GM21529 (cell line): ENCODE data around the gene SPTBN5.
A peak's percentile ranks its signal among the peaks of the same experiment; 100 is the strongest.
"Not testable (repeated sequence)": the region's sequence is repeated elsewhere in the genome, so short reads cannot be mapped to it uniquely, and the experiment has no call there.

Experiments used
- ATAC-seq: cut with Tn5 transposase; IDR thresholded peaks from one replicate; pipeline ENCODE4 v1.9.1; 2021; ENCODE audit not compliant: unreplicated experiment

Gene SPTBN5

GRCh38 chr15:41849204-41849603, 44.6 kb downstream of the SPTBN5 start:
- ATAC-seq = no peak

- no peak for ATAC-seq
These were observed 45.2 kb downstream of the SPTBN5 start for GRCh38 chr15:41848631-41849030.

DNA sequence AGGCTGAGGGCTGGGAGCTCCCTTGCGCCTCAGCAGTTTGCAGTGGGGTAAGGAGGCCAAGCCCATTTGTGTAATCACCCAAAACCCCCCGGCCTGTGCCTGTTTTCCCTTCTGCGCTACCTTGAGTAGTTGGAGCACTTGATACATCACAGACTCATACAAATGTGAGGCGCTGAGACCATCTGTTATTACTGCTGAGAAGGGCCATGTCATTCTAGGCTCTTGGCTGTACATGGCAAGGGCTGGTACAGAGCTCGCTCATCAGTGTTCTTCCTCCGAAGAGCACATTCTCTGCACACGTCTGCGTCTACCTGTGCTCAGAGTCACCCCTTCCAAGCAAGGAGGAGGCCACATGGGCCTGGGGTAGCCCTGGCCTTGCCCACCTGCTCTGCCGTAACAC, 45.9 kb downstream of the SPTBN5 start:
- ATAC-seq = no peak

DNA sequence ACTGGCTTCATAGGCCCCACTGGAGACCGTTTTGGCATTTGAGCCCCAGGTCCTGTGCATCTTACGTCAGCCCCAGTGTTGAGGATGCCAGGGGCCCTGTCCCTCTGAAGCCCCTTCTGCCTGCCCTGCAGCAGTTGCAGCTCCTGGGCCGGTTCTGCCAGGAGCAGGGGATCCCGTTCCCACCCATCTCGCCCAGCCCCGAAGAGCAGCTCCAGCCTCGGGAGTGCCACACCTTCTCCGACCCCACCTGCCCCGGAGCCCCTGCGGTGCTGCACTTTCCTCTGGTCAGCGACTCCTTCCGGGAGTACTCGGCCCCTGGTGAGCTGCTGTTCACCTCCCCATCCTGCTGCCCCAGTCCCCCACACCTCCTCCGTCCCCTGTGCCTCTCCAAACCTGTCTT, 46.6 kb downstream of the SPTBN5 start:
- ATAC-seq = no peak

- no peak for ATAC-seq
These were observed 49.0 kb downstream of the SPTBN5 start for GRCh38 chr15:41844814-41845213.

DNA sequence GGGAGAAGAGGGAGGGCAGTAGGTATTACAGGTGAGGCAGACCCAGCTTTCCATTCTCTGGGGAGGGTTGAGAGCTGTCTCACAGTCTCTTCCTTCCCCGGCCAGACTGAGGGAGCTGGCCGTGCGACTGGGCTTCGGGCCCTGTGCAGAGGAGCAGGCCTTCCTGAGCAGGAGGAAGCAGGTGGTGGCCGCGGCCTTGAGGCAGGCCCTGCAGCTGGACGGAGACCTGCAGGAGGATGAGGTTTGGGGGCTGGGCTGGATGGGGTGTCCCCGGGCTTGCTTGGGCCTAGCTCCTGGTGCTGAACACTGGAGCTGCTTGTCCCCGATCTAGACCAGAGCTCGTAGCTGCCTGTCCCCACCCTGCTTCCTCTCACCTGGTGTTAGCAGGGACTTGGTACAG, 50.3 kb downstream of the SPTBN5 start:
- ATAC-seq = no peak

DNA sequence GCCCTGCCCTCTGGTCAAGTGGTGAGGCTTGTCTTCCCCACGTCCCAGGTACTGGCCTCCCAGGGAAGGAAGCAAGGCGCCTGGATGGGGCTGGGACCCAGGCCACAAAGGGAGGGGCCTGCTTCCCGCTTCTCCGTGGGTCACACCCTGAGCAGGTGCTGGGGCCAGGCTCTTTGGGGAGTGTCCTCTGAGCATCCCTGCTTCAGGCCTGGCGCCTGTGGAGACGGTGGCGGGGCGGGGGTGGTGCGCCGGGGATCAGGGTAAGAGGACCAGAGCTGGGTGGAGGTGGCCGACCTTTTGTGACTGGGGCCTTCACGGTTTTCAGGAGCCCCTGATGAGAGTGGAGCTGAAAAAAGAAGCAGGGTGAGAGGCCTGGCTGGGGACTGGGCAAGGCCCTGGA, 51.6 kb downstream of the SPTBN5 start:
- no peak for ATAC-seq

DNA sequence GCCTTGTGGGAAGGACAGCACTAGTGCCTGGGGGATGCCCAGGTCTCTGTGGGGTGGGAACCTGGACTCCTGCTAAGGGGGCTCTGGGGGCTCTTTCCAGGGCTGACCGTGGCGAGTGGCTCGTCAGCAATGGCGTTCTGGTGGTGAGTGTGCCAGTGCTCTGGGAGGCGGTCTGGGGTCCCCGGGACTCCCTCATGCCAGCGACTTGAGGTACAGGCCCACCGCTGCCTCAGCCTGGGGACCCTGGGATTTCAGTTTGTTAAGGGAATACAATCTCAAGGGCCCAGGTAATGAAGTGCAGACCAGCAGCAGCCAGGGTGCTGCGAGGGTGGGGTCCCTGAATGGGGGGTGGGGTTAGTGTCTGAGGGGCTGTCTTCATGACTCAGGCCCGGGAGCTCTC, 52.7 kb downstream of the SPTBN5 start:
- ATAC-seq = no peak

GRCh38 chr15:41840673-41841072, 53.2 kb downstream of the SPTBN5 start:
- ATAC-seq = no peak

- ATAC-seq = no peak
These were observed 53.9 kb downstream of the SPTBN5 start for GRCh38 chr15:41839781-41840491.

GRCh38 chr15:41838400-41838897, 55.4 kb downstream of the SPTBN5 start, which contains the start of gene PLA2G4B:
Gene PLA2G4B (plus strand): TSS chr15:41838847. CDS start chr15:41838914, 67 bp downstream.
- ATAC-seq = no peak

GRCh38 chr15:41836713-41837454, 57.0 kb downstream of the SPTBN5 start:
- ATAC-seq = no peak

DNA sequence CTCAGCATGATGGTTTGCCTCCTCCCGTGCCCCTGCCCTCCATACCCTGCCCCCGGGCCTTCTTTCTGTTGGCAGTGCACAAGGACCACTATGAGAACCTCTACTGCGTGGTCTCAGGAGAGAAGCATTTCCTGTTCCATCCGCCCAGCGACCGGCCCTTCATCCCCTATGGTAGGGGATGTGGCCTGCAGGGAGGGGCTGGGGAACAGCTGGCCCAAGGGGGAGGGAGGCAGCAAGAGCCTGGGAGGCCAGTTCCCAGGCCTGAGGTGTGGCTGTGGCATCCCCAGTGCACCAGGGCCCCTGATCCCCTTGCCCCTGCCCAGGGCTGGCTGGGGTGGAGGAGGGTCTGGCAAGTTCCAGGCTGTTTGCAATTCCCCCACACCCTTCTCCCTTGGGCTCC, 57.8 kb downstream of the SPTBN5 start:
- ATAC-seq = no peak

DNA sequence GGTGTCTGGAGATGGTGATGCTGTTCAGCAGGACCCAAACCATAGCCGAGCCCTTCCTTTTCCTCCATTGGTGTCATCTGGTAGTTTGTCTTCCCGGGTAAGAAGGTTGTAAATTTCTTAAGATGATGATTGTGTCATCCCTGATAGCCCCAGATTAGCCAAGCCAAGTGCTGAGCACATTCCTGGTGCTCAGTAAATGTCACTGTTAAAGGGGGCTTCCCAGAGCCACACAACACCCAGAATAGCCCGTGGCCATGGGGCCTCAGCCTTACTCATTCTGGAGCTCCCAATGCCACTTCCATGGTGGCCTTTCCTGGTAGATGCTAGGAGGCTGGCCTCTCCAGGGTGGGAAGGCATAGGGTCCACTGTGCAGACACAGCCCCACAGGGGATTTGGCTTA, 59.8 kb downstream of the SPTBN5 start:
- ATAC-seq = no peak

DNA sequence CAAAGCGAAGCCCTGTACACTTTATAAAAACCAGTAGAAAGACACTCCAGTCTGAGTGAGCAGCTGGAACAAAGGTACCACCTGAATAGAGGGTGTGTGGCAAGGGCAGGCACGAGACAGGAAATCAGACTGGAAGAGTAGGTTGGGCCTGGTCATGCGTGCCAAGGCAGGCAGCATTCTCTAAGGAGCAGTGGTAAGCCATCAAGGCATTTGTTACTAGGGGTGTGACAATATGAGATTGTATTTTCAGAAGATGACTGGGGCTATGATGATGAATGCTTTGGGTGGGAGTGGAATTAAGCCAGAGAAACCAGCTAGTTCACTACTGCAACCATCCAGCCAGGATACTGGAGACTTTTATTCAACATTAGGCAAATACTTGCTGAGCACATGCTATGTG, 61.0 kb downstream of the SPTBN5 start:
- ATAC-seq = no peak

DNA sequence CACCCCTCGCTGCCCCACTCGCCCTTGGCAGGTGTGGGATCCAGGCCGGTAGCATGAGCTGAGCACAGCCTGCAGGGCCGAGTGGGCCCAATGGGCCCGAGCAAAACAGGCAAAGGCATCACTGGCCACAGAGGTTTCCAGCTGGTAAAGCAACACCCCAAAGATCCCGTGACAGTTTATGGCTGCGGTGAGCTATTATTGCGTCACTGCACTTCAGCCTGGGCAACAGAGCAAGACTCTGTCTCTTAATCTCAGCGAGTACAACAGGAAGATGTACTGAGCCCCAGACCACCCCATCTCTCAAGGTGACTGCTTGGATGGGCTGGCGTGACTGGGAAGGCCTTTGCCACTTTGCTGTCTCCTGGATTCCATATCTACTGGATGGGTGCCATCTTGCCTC, 61.6 kb downstream of the SPTBN5 start:
- no peak for ATAC-seq

GRCh38 chr15:41831291-41831690, 62.6 kb downstream of the SPTBN5 start:
- ATAC-seq = not testable (repeated sequence)

- ATAC-seq = no peak
These were observed 63.8 kb downstream of the SPTBN5 start for GRCh38 chr15:41829959-41830646.

GRCh38 chr15:41828807-41829141, 65.1 kb downstream of the SPTBN5 start:
- no peak for ATAC-seq

DNA sequence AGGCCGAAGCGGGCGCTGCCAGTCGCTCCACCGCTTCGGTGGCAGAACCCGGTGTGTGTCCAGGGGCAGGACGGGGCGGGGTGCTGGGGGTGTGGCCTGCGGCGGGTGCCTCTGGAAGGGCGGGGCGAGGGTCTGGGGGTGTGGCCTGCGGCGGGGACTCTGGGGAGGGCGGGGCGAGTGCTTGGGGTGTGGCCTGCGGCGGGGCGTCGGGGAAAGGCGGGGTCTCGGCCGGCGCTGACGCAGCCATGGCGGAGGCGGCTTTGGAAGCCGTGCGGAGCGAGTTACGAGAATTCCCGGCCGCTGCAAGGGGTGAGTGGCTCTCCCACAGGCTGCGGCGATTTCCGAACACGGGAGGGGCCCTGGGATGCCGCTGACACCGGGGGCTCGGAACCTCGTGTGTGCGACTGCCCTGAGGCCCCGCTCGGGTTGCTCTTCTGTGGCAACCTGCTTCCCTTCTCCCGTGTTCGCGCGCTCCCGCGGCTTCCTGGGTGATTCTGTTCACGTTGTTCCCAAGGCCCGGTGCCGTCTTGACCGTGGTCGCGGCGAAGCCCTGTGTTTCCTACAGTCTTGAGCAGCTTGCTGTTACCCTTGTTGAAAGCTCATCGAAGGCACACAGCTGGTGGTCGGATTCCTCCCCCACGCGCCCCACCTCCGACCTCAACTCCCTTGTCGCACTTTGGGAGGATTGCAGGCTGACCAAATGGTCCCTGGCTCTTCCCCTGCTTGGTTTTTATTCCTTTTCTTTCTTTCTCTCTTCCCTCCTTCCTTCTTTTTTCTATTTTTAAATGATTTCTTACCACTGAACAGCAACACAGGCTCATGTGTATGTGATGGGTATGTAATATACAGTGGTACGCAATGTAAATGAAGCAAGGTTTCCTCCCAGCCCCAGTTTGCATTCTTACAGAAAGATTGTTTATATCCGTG, 65.7 kb downstream of the SPTBN5 start, which contains the start of gene JMJD7:
JMJD7 (plus strand) TSS at position 213 of the 927 bp plus-strand sequence; CDS start at position 246, 33 bp downstream.
- ATAC-seq = peak; percentile 79
